GM19025 (cell line): Measurements from ENCODE around the gene BRD2.

Experiments
- ATAC-seq: cut with Tn5 transposase; IDR thresholded peaks from one replicate; pipeline ENCODE4 v1.9.1; 2021; ENCODE audit warnings: mild to moderate bottlenecking, low read depth, moderate library complexity; ENCODE audit not compliant: unreplicated experiment

BRD2 gene

GRCh38 chr6:32947552-32948465 lies 20.6 kb upstream of the BRD2 start:
- ATAC-seq: no peak

- ATAC-seq: no peak
Observed at GRCh38 chr6:32949113-32949512, 19.3 kb upstream of the BRD2 start.

- ATAC-seq: no peak
Observed at GRCh38 chr6:32950010-32950409, 18.4 kb upstream of the BRD2 start.

GRCh38 chr6:32950449-32950848 lies 17.9 kb upstream of the BRD2 start:
- no peak for ATAC-seq

- ATAC-seq: peak; percentile 96
Observed at GRCh38 chr6:32952817-32953739, 15.3 kb upstream of the BRD2 start, which contains the start of gene HLA-DMA. Gene HLA-DMA, minus strand, starts transcription at chr6:32953097. Its CDS starts 61 bp downstream, at chr6:32953036.

GRCh38 chr6:32953775-32954174 lies 14.6 kb upstream of the BRD2 start:
- ATAC-seq: no peak

GRCh38 chr6:32954267-32954666 lies 14.1 kb upstream of the BRD2 start:
- ATAC-seq: no peak

GRCh38 chr6:32954986-32955802 lies 13.2 kb upstream of the BRD2 start:
- ATAC-seq: no peak

- no peak for ATAC-seq
Observed at GRCh38 chr6:32956176-32956575, 12.2 kb upstream of the BRD2 start.

GRCh38 chr6:32960563-32960962 lies 7.8 kb upstream of the BRD2 start:
- ATAC-seq: no peak

GRCh38 chr6:32962213-32962826 lies 6.1 kb upstream of the BRD2 start:
- no peak for ATAC-seq

GRCh38 chr6:32963866-32964265 lies 4.5 kb upstream of the BRD2 start:
- no peak for ATAC-seq

- no peak for ATAC-seq
Observed at GRCh38 chr6:32964776-32965175, 3.6 kb upstream of the BRD2 start.

GRCh38 chr6:32967151-32968091 lies 973 bp upstream of the BRD2 start:
- ATAC-seq: no peak

- no peak for ATAC-seq
Observed at GRCh38 chr6:32968867-32969684, 682 bp downstream of the BRD2 start.

- ATAC-seq: no peak
Observed at GRCh38 chr6:32969685-32970412, 1.5 kb downstream of the BRD2 start.
